B cell (primary cell): ENCODE data around the gene PRODH. TPM values are rescaled to one million over a fixed set of nuclear protein-coding genes. Genes with fewer than 3 reads are reported as not detected.
"Not testable (repeated sequence)": the region's sequence is repeated elsewhere in the genome, so short reads cannot be mapped to it uniquely, and the experiment has no call there.

ENCODE experiments used
- ATAC-seq: fragments of 200-7000 bp; cut with Tn5 transposase; one replicate; pipeline ENCODE4 v1.10.0; 2021; ENCODE audit warnings: low read depth, mild to moderate bottlenecking, moderate number of reproducible peaks, moderate library complexity
- CTCF ChIA-PET: fragments of 350-600 bp; sonication (Branson Sonifier 250); formaldehyde crosslinking; loops from one replicate; lab custom pipeline; 2021; ENCODE audit warnings: antibody characterized with exemption, inconsistent platforms; lab: Charles Lee
- POLR2A ChIA-PET: fragments of 350-600 bp; sonication (Branson Sonifier 250); formaldehyde crosslinking; loops from one replicate; lab custom pipeline; 2021; ENCODE audit warnings: antibody characterized with exemption; lab: Charles Lee
- DNase-seq: peaks from one replicate; pipeline ENCODE4 v3.0.0; 2013
- H2AFZ ChIP-seq: 2 replicates; pipeline ENCODE4 v1.6.1; 2012; ENCODE audit warnings: mild to moderate bottlenecking, low read depth, low read length; ENCODE audit not compliant: insufficient read depth, poor library complexity, severe bottlenecking
- H3K27ac ChIP-seq, 2 donors: 1 replicate in 1 of 2; 2 replicates in 1 of 2; pipeline ENCODE4 v1.5.1; 2012 to 2013; ENCODE audit warnings: low read length in 2 of 2, mild to moderate bottlenecking in 2 of 2, moderate library complexity in 1 of 2
- H3K27me3 ChIP-seq, 4 experiments: fragments of 200-600 bp in 1 of 4; sonication (generic) in 1 of 4; replicated peaks in 1 of 4; 1 replicate in 2 of 4; 2 replicates in 2 of 4; pipeline versions ENCODE4 v1.6.1 to v1.7.0; 2013 to 2016; ENCODE audit warnings: low read length in 3 of 4, mild to moderate bottlenecking in 2 of 4, mixed read lengths in 1 of 4, moderate library complexity in 1 of 4; ENCODE audit not compliant: insufficient read depth in 4 of 4, control insufficient read depth in 3 of 4; ENCODE audit errors: control extremely low read depth in 1 of 4
- H3K36me3 ChIP-seq, 2 experiments: replicated peaks in 1 of 2; 1 replicate in 1 of 2; 2 replicates in 1 of 2; pipeline versions ENCODE4 v1.6.1 to v1.7.1; 2013; ENCODE audit warnings: low read length in 1 of 2; ENCODE audit not compliant: insufficient read depth in 2 of 2, control insufficient read depth in 1 of 2; ENCODE audit errors: control extremely low read depth in 1 of 2, extremely low read depth in 1 of 2
- H3K4me1 ChIP-seq, 2 donors: fragments of 200-600 bp in 1 of 2; sonication (generic) in 1 of 2; 1 replicate in 1 of 2; 2 replicates in 1 of 2; pipeline versions ENCODE4 v1.5.1 to v1.6.1; 2013 to 2017; ENCODE audit warnings: low read length in 2 of 2; ENCODE audit not compliant: control insufficient read depth in 2 of 2, insufficient read depth in 2 of 2
- H3K4me2 ChIP-seq: replicated peaks from 2 replicates; pipeline ENCODE3; 2012; ENCODE audit warnings: mild to moderate bottlenecking, low read depth, low read length; ENCODE audit not compliant: poor library complexity, severe bottlenecking
- H3K4me3 ChIP-seq, 5 experiments: fragments of 200-600 bp in 1 of 5; sonication (generic) in 1 of 5; 1 replicate in 3 of 5; 2 replicates in 2 of 5; pipeline versions ENCODE4 v1.5.1 to v1.7.0; 2011 to 2016; ENCODE audit warnings: low read length in 4 of 5, mild to moderate bottlenecking in 4 of 5, low read depth in 2 of 5, control low read depth in 1 of 5, moderate library complexity in 1 of 5; ENCODE audit not compliant: insufficient read depth in 1 of 5; ENCODE audit errors: control extremely low read depth in 1 of 5, extremely low read depth in 1 of 5
- H3K79me2 ChIP-seq: fragments of 200-600 bp; sonication (generic); one replicate; pipeline ENCODE4 v1.6.0; 2016; ENCODE audit warnings: low read length; ENCODE audit not compliant: control insufficient read depth, insufficient read depth
- H3K9ac ChIP-seq: fragments of 200-600 bp; sonication (generic); 2 replicates; pipeline ENCODE4 v1.6.1; 2017; ENCODE audit warnings: mild to moderate bottlenecking, low read length, moderate library complexity
- H3K9me3 ChIP-seq, 3 donors: one replicate each; pipeline versions ENCODE4 v1.6.1 to v1.7.1; 2013; ENCODE audit warnings: low read length in 2 of 3; ENCODE audit not compliant: control insufficient read depth in 2 of 3, insufficient read depth in 1 of 3; ENCODE audit errors: control extremely low read depth in 1 of 3
- H4K20me1 ChIP-seq: 2 replicates; pipeline ENCODE4 v1.6.0; 2012; ENCODE audit warnings: mild to moderate bottlenecking, low read length; ENCODE audit not compliant: insufficient read depth, control insufficient read depth, poor library complexity, severe bottlenecking
- H3K27ac Mint-ChIP-seq: one replicate; pipeline ENCODE4 v1.8.0; 2021; ENCODE audit warnings: mixed read lengths
- H3K27me3 Mint-ChIP-seq: one replicate; pipeline ENCODE4 v1.8.0; 2021; ENCODE audit warnings: mixed read lengths
- H3K4me1 Mint-ChIP-seq: one replicate; pipeline ENCODE4 v1.8.0; 2021; ENCODE audit warnings: mixed read lengths
- H3K4me3 Mint-ChIP-seq: one replicate; pipeline ENCODE4 v1.8.0; 2021; ENCODE audit warnings: mixed read lengths
- H3K9me3 Mint-ChIP-seq: one replicate; pipeline ENCODE4 v1.8.0; 2022; ENCODE audit warnings: mixed read lengths; ENCODE audit not compliant: insufficient read depth
- EZH2 ChIP-seq: IDR thresholded peaks from 2 replicates; pipeline ENCODE4 v1.6.1; 2012; ENCODE audit warnings: borderline replicate concordance, low read depth, mild to moderate bottlenecking, moderate library complexity, low read length; ENCODE audit not compliant: insufficient read depth, poor library complexity, severe bottlenecking
- WGBS: methylation state at CpG from one replicate; pipeline ENCODE4 v1.1.5; 2013; ENCODE audit warnings: missing lambda C conversion rate; ENCODE audit not compliant: insufficient coverage; 5-methylcytosine and 5-hydroxymethylcytosine counted together
- intact Hi-C: fragments of 100-400 bp; cut with micrococcal nuclease; formaldehyde crosslinking; loops from one replicate; pipeline ENCODE4 v1.10.0; 2022
- polyA plus RNA-seq: library from polyadenylated mRNA; depleted of rRNA; stranded (reverse); fragments of >200 nt; gene quantifications from 2 replicates; pipeline ENCODE4 v1.2.3, GENCODE V29; 2012
- total RNA-seq, 2 donors: library from RNA; stranded (reverse); fragments of 120-200 nt in 1 of 2; gene quantifications; 1 replicate in 1 of 2; 2 replicates in 1 of 2; pipeline versions ENCODE4 v1.2.3 to v1.2.4, GENCODE V29; 2013 to 2022
- TF ChIP-seq, protein P1 (sequence below): fragments of 200-600 bp; IDR thresholded peaks from one replicate; pipeline ENCODE4 v1.8.0; 2022; ENCODE audit warnings: antibody characterized with exemption, mild to moderate bottlenecking

PRODH gene
- total and polyA plus RNA-seq, 2 donors (not counting 1 experiment from before 2014, with no cell fraction given) = not detected

DNA sequence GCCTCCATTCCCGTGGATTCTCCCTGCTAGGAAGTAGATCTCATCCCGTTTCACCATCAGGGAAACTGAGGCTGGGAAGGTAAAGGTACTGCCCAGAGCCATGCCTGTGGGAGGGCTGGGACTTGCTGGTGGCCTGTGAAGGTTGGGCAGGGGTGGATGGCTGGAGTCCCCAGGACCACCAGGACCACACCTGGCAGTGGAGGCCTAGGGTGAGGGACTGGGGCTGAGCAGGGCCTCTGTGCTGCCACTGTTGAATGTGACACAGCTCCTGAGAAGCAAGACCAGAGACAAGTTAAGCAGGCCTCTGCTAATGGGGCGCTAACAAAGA, 26.2 kb upstream of the PRODH start:
- no peaks in the 10 kb centered on the region for H3K9me3 Mint-ChIP-seq
- H3K27ac Mint-ChIP-seq = no peak overlapping the region
- no peak overlapping the region for H3K4me2 ChIP-seq
- no peak overlapping the region for H3K9ac ChIP-seq
- H3K4me3 ChIP-seq = no peak overlapping the region
- H4K20me1 ChIP-seq = no peaks in the 10 kb centered on the region
- TF ChIP-seq, protein P1, sequence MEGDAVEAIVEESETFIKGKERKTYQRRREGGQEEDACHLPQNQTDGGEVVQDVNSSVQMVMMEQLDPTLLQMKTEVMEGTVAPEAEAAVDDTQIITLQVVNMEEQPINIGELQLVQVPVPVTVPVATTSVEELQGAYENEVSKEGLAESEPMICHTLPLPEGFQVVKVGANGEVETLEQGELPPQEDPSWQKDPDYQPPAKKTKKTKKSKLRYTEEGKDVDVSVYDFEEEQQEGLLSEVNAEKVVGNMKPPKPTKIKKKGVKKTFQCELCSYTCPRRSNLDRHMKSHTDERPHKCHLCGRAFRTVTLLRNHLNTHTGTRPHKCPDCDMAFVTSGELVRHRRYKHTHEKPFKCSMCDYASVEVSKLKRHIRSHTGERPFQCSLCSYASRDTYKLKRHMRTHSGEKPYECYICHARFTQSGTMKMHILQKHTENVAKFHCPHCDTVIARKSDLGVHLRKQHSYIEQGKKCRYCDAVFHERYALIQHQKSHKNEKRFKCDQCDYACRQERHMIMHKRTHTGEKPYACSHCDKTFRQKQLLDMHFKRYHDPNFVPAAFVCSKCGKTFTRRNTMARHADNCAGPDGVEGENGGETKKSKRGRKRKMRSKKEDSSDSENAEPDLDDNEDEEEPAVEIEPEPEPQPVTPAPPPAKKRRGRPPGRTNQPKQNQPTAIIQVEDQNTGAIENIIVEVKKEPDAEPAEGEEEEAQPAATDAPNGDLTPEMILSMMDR = no peak
- no peak for TF ChIP-seq EZH2
- H3K36me3 ChIP-seq = no peaks in the 10 kb centered on the region
- WGBS = 96% methylated on average over 2 of the region's 3 CpGs
- ChIA-PET POLR2A (no interaction called here), CTCF (interaction anchor here (0.7 kb wide), 1 partner anchor 722 kb away, joined by 3 read pairs; no protein-coding TSS in a partner anchor)
- H3K4me1 Mint-ChIP-seq = no peaks in the 10 kb centered on the region
- ATAC-seq (no peak), DNase-seq (no peak)
- H3K27ac ChIP-seq = no peak overlapping the region
- no peaks in the 10 kb centered on the region for H3K27me3 ChIP-seq
- intact Hi-C loops = no loop called here
- no peaks in the 10 kb centered on the region for H3K9me3 ChIP-seq
- no peaks in the 10 kb centered on the region for H3K4me1 ChIP-seq
- H2AFZ ChIP-seq = no peak overlapping the region
- no peak overlapping the region for H3K4me3 Mint-ChIP-seq
- peaks cover 7% of the 10 kb centered on the region for H3K27me3 Mint-ChIP-seq
- no peaks in the 10 kb centered on the region for H3K79me2 ChIP-seq

DNA sequence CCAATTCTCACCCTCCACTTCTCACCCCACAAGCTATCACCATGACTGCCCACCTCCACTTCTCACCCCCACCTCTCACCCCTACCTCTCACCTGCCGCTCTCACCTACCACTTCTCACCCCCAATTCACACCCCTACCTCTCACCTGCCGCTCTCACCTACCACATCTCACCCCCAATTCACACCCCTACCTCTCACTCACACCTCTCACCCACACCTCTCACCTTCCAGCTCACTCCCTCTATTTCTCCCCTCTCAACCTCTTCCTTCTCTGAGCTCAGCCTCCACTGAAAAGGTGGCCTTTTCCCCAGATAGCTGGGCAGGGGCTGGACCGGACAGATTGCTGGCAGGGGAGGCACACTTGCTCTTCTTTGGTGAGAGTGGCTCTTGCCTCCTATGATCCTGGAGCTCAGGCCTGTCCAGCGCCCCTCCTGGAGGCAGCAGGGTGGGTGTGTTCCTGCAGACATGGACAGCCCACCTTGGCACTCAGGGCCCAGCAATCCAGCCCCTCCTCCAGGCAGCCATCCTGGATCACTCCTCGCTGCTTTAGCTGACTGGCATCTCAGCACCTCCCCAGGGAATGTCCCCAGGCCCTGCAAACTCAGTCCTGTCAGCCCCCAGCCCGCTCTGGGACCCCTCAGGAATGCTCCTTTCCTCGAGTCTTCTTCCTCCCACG, 25.7 kb upstream of the PRODH start:
- H3K9ac ChIP-seq, H3K27ac ChIP-seq, H4K20me1 ChIP-seq, intact Hi-C loops, H3K27ac Mint-ChIP-seq, H3K27me3 ChIP-seq, H3K4me3 ChIP-seq, H3K9me3 Mint-ChIP-seq, H3K9me3 ChIP-seq, H3K4me1 Mint-ChIP-seq, H3K79me2 ChIP-seq, H2AFZ ChIP-seq, DNase-seq, H3K4me3 Mint-ChIP-seq, H3K4me2 ChIP-seq, H3K27me3 Mint-ChIP-seq, H3K36me3 ChIP-seq, ATAC-seq, H3K4me1 ChIP-seq: not testable (repeated sequence)
- 79% methylated on average over 6 of the region's 8 CpGs for WGBS
- ChIA-PET CTCF (interaction anchor here (0.7 kb wide), 1 partner anchor 722 kb away, joined by 3 read pairs; no protein-coding TSS in a partner anchor), POLR2A (interaction anchor here (0.6 kb wide), 1 partner anchor 450 kb away, joined by 3 read pairs; no protein-coding TSS in a partner anchor)

DNA sequence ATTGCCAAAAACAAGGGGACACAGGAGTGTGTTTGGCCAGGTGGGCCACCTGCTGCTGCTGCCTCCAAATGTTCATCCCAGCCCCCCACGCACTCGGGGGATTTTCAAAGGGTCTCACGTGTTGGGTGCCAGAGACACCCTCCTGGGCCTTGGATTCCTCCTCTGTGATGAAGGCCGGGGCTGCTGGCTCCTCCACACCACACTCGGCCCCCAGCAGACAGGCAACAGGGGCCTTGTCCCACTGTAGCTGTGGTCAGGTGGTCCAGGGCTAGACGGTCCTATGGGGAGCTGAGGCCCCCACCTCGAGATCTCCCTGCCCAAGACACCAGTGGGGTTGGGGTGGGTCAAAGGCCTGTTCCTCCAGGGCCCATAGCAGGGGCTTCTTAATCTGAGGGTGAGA, 25.1 kb upstream of the PRODH start:
- H3K9me3 ChIP-seq, DNase-seq, intact Hi-C loops, H3K4me2 ChIP-seq, CTCF ChIA-PET, H3K36me3 ChIP-seq, ATAC-seq, H3K4me1 ChIP-seq, H3K9me3 Mint-ChIP-seq, H3K27ac Mint-ChIP-seq, H3K27me3 Mint-ChIP-seq, H3K27ac ChIP-seq, H2AFZ ChIP-seq, H3K4me3 ChIP-seq, H3K79me2 ChIP-seq, H4K20me1 ChIP-seq, H3K9ac ChIP-seq, H3K4me1 Mint-ChIP-seq, H3K4me3 Mint-ChIP-seq, H3K27me3 ChIP-seq: not testable (repeated sequence)
- POLR2A ChIA-PET = interaction anchor here (0.6 kb wide), 1 partner anchor 451 kb away, joined by 3 read pairs; no protein-coding TSS in a partner anchor
- WGBS = 93% methylated on average over 5 of the region's 7 CpGs
